HFFc6 (cell line): ENCODE measurements around the gene AGBL3. TPM values are rescaled to one million over a fixed set of nuclear protein-coding genes. Genes with fewer than 3 reads are reported as not detected.

Experiments used
- DNase-seq: peaks from one replicate; pipeline ENCODE4 v3.0.0-alpha.2; 2018
- H3K27ac Mint-ChIP-seq: 2 replicates; pipeline ENCODE4 v1.8.0; 2020; ENCODE audit warnings: mild to moderate bottlenecking, mixed read lengths
- H3K27me3 Mint-ChIP-seq: 2 replicates; pipeline ENCODE4 v1.8.0; 2021; ENCODE audit warnings: mild to moderate bottlenecking, moderate library complexity, mixed read lengths; ENCODE audit not compliant: insufficient read depth
- H3K36me3 Mint-ChIP-seq: 2 replicates; pipeline ENCODE4 v1.8.0; 2021; ENCODE audit warnings: low read depth, mixed read lengths
- H3K4me1 Mint-ChIP-seq: 2 replicates; pipeline ENCODE4 v1.8.0; 2020; ENCODE audit warnings: low read depth, mixed read lengths
- H3K4me3 Mint-ChIP-seq: 2 replicates; pipeline ENCODE4 v1.8.0; 2020; ENCODE audit warnings: mild to moderate bottlenecking, moderate library complexity, mixed read lengths
- H3K9me3 Mint-ChIP-seq: 2 replicates; pipeline ENCODE4 v1.8.0; 2020; ENCODE audit warnings: mild to moderate bottlenecking, mixed read lengths
- CTCF ChIP-seq: fragments of 200-600 bp; sonication (generic); IDR thresholded peaks from 2 replicates; pipeline ENCODE4 v1.5.0; 2021; ENCODE audit warnings: antibody characterized with exemption, mild to moderate bottlenecking
- total RNA-seq, 6 experiments: library from RNA; stranded (reverse); fragmentation: NEBNext Ultra II Directional; extraction: Animal tissue kit (Norgen Biotek cat#: 25700); gene quantifications; 2 replicates in 1 of 6; 3 replicates in 5 of 6; pipeline ENCODE4 v1.2.3, GENCODE V29; 2021

Gene AGBL3
- total RNA-seq, 6 experiments from 2014 or later, result 0.38 to 0.76 (median 0.68) TPM

- peaks cover 7% of the 10 kb centered on the region for H3K27me3 Mint-ChIP-seq
- H3K27ac Mint-ChIP-seq, result no peak overlapping the region
- DNase-seq, result no peak
- TF ChIP-seq CTCF, result no peak
- H3K36me3 Mint-ChIP-seq, result no peaks in the 10 kb centered on the region
- H3K9me3 Mint-ChIP-seq, result peaks cover 17% of the 10 kb centered on the region
- H3K4me1 Mint-ChIP-seq, result no peaks in the 10 kb centered on the region
- H3K4me3 Mint-ChIP-seq, result no peak overlapping the region
Measured at GRCh38 chr7:135088566-135088965, 102.3 kb downstream of the AGBL3 start.

GRCh38 chr7:135091717-135092116 lies 105.4 kb downstream of the AGBL3 start:
- Mint-ChIP-seq H3K4me3 (no peak overlapping the region), H3K27ac (no peak overlapping the region), H3K36me3 (no peaks in the 10 kb centered on the region), H3K4me1 (no peaks in the 10 kb centered on the region), H3K27me3 (peaks cover 4% of the 10 kb centered on the region), H3K9me3 (peaks cover 17% of the 10 kb centered on the region)
- no peak for TF ChIP-seq CTCF
- DNase-seq, result no peak

- Mint-ChIP-seq H3K36me3 (no peaks in the 10 kb centered on the region), H3K27me3 (no peaks in the 10 kb centered on the region; the same call in 1 of the 2 replicates), H3K9me3 (peaks cover under 1% of the 10 kb centered on the region; the same call in 1 of the 2 replicates), H3K4me1 (no peaks in the 10 kb centered on the region), H3K4me3 (no peak overlapping the region), H3K27ac (no peak overlapping the region)
- TF ChIP-seq CTCF, result no peak
- no peak for DNase-seq
Measured at GRCh38 chr7:135094472-135095237, 108.3 kb downstream of the AGBL3 start.

GRCh38 chr7:135095450-135095849 lies 109.1 kb downstream of the AGBL3 start:
- DNase-seq, result no peak
- Mint-ChIP-seq H3K36me3 (no peaks in the 10 kb centered on the region), H3K4me1 (no peaks in the 10 kb centered on the region), H3K4me3 (no peak overlapping the region), H3K27me3 (no peaks in the 10 kb centered on the region; the same call in 1 of the 2 replicates), H3K27ac (no peak overlapping the region), H3K9me3 (no peaks in the 10 kb centered on the region)
- no peak for TF ChIP-seq CTCF

- no peak overlapping the region for H3K27ac Mint-ChIP-seq
- no peak overlapping the region for H3K4me3 Mint-ChIP-seq
- H3K36me3 Mint-ChIP-seq, result no peaks in the 10 kb centered on the region
- no peaks in the 10 kb centered on the region; the same call in 1 of the 2 replicates for H3K27me3 Mint-ChIP-seq
- TF ChIP-seq CTCF, result no peak
- DNase-seq, result no peak
- 0 out of 2 replicates have a peak, but pooled peaks cover 6% of the 10 kb centered on the region for H3K4me1 Mint-ChIP-seq
- H3K9me3 Mint-ChIP-seq, result no peaks in the 10 kb centered on the region
Measured at GRCh38 chr7:135098391-135098790, 112.1 kb downstream of the AGBL3 start.
